ENCODE measurements around the gene NES.

DNA sequence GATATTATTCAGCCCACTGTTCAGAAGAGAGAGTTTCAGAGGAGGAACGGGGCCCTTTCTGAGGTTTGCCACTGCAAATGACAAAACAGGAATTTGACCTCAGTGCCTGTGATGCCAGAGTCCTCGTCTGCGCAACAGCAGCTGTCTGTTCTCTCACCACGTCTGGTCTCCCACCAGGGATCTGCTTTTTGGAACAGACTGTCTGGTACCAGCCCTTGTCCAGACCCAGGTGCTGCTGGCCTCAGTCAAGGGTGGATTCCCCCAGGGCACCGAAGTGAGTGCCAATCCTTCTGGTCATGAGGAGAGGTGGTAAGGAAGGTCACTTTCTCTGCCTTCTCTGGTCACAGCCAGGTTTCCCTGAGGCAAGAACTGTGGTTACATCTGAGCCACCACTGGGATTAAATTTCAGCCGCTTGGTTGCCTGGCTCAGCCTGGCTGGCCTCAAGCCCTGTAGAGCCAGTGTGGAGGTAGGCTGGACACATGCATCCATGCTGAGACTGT lies 37.6 kb downstream of the NES start:
- no peak for TF ChIP-seq POLR2A (IDR thresholded peaks at IDR 0.05)
- TF ChIP-seq, protein P1, sequence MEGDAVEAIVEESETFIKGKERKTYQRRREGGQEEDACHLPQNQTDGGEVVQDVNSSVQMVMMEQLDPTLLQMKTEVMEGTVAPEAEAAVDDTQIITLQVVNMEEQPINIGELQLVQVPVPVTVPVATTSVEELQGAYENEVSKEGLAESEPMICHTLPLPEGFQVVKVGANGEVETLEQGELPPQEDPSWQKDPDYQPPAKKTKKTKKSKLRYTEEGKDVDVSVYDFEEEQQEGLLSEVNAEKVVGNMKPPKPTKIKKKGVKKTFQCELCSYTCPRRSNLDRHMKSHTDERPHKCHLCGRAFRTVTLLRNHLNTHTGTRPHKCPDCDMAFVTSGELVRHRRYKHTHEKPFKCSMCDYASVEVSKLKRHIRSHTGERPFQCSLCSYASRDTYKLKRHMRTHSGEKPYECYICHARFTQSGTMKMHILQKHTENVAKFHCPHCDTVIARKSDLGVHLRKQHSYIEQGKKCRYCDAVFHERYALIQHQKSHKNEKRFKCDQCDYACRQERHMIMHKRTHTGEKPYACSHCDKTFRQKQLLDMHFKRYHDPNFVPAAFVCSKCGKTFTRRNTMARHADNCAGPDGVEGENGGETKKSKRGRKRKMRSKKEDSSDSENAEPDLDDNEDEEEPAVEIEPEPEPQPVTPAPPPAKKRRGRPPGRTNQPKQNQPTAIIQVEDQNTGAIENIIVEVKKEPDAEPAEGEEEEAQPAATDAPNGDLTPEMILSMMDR (IDR thresholded peaks at IDR 0.05) = no peak

All from thyroid gland (tissue), 4 donors.